ENCODE data around the gene CCDC157.

DNA sequence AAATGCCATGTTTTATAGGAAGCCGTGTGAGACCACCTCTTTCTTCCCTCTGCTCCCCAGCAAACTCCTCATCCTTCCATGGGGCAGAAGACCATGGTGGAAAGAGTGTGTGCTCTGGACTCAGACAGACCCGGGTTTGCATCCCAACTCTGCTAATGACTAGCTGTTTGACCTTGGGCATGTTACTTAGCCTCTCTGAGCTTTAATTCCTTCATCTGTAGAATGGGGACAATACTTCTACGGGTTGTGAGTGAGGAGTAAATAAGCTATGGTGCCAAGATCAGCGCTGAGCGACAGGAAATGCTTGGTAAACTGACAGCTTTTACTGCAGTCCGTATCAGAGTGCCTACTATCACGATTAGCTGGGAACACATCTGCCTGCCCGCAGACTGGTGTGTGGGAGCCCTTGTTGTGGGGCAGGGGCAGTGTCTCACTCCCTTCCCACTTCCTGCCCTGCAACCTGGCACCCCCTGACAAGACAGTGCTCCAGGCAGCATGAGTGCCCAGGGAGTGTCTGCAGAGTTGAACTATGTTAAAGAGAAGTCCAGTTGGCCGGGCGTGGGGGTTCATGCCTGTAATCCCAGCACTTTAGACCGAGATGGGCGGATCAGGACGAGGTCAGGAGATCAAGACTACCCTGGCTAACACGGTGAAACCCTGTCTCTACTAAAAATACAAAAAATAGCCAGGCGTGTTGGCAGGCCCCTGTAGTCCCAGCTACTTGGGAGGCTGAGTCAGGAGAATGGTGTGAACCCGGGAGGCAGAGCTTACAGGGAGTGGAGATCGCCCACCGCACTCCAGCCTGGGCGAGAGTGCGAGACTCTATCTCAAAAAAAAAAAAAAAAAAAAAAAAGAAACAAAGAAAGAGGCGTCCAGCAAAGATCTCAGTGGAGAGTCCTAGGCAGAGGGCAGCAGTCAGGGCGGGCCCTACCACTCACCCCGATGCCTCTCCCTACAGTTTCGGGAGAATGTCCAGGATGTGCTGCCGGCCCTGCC lies 42.2 kb downstream of the CCDC157 start:
- TF ChIP-seq CHD2 (IDR thresholded peaks at IDR 0.05; ENCODE audit: borderline replicate concordance, low read depth, low read length) (no peak), CTCF (IDR thresholded peaks at IDR 0.05 in 2 of 3, conservative IDR thresholded peaks at IDR 0.05 in 1 of 3; ENCODE audit: control insufficient read depth in 2 of 3, extremely low read depth in 1 of 3, insufficient read depth in 1 of 3, low read depth in 3 of 3, low read length in 3 of 3) (no peak), SIN3A (IDR thresholded peaks at IDR 0.05; ENCODE audit: low read depth, low read length) (no peak), CHD4 (IDR thresholded peaks at IDR 0.05) (no peak), ZBTB11 (CRISPR knock-in tag; IDR thresholded peaks at IDR 0.05) (no peak), POLR2A (IDR thresholded peaks at IDR 0.05; ENCODE audit: low read depth, low read length) (no peak), CREM (IDR thresholded peaks at IDR 0.05; ENCODE audit: low read depth) (no peak), FOXM1 (IDR thresholded peaks at IDR 0.05; ENCODE audit: low read depth, low read length) (no peak)
- TF ChIP-seq, protein P1, sequence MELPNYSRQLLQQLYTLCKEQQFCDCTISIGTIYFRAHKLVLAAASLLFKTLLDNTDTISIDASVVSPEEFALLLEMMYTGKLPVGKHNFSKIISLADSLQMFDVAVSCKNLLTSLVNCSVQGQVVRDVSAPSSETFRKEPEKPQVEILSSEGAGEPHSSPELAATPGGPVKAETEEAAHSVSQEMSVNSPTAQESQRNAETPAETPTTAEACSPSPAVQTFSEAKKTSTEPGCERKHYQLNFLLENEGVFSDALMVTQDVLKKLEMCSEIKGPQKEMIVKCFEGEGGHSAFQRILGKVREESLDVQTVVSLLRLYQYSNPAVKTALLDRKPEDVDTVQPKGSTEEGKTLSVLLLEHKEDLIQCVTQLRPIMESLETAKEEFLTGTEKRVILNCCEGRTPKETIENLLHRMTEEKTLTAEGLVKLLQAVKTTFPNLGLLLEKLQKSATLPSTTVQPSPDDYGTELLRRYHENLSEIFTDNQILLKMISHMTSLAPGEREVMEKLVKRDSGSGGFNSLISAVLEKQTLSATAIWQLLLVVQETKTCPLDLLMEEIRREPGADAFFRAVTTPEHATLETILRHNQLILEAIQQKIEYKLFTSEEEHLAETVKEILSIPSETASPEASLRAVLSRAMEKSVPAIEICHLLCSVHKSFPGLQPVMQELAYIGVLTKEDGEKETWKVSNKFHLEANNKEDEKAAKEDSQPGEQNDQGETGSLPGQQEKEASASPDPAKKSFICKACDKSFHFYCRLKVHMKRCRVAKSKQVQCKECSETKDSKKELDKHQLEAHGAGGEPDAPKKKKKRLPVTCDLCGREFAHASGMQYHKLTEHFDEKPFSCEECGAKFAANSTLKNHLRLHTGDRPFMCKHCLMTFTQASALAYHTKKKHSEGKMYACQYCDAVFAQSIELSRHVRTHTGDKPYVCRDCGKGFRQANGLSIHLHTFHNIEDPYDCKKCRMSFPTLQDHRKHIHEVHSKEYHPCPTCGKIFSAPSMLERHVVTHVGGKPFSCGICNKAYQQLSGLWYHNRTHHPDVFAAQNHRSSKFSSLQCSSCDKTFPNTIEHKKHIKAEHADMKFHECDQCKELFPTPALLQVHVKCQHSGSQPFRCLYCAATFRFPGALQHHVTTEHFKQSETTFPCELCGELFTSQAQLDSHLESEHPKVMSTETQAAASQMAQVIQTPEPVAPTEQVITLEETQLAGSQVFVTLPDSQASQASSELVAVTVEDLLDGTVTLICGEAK (IDR thresholded peaks at IDR 0.05; ENCODE audit: borderline replicate concordance) = no peak
